MM.1S (cell line): ENCODE data around the gene R3HDM2.

Source experiments
- DNase-seq: peaks from one replicate; pipeline ENCODE4 v3.0.0-alpha.2; 2015
- H2AFZ ChIP-seq: fragments of 300-600 bp; sonication (generic); 2 replicates; pipeline ENCODE4 v1.6.0; 2016; ENCODE audit warnings: antibody characterized with exemption, low read length
- H3F3A ChIP-seq: fragments of 300-600 bp; sonication (generic); 2 replicates; pipeline ENCODE4 v1.6.1; 2016; ENCODE audit warnings: mild to moderate bottlenecking, antibody characterized with exemption, low read length, moderate library complexity, mixed read lengths; ENCODE audit not compliant: insufficient read depth
- H3K27ac ChIP-seq: fragments of 300-600 bp; sonication (generic); 2 replicates; pipeline ENCODE4 v1.5.1; 2016; ENCODE audit warnings: mild to moderate bottlenecking, low read length
- H3K27me3 ChIP-seq: fragments of 300-600 bp; sonication (generic); replicated peaks from 2 replicates; pipeline ENCODE4 v1.6.0; 2016; ENCODE audit warnings: low read length; ENCODE audit not compliant: insufficient read depth
- H3K36me3 ChIP-seq: fragments of 300-600 bp; sonication (generic); replicated peaks from 2 replicates; pipeline ENCODE4 v1.6.1; 2016; ENCODE audit warnings: mild to moderate bottlenecking, low read length, mixed read lengths; ENCODE audit not compliant: insufficient read depth
- H3K4me1 ChIP-seq: fragments of 300-600 bp; sonication (generic); 2 replicates; pipeline ENCODE4 v1.6.1; 2016; ENCODE audit warnings: low read length, mixed read lengths
- H3K4me2 ChIP-seq: fragments of 300-600 bp; sonication (generic); 2 replicates; pipeline ENCODE4 v1.6.0; 2016; ENCODE audit warnings: low read depth, low read length
- H3K4me3 ChIP-seq: fragments of 300-600 bp; sonication (generic); 2 replicates; pipeline ENCODE4 v1.5.1; 2016; ENCODE audit warnings: low read length, mixed read lengths
- H3K79me2 ChIP-seq: fragments of 300-600 bp; sonication (generic); 2 replicates; pipeline ENCODE4 v1.6.1; 2016; ENCODE audit warnings: mixed run types, low read length, mixed read lengths
- H3K9ac ChIP-seq: fragments of 300-600 bp; sonication (generic); 2 replicates; pipeline ENCODE4 v1.6.1; 2016; ENCODE audit warnings: low read length, mixed read lengths
- H3K9me2 ChIP-seq: fragments of 300-600 bp; sonication (generic); replicated peaks from 2 replicates; pipeline ENCODE4 v1.6.1; 2016; ENCODE audit warnings: mild to moderate bottlenecking, low read length, mixed read lengths; ENCODE audit not compliant: insufficient read depth
- H3K9me3 ChIP-seq: fragments of 300-600 bp; sonication (generic); replicated peaks from 2 replicates; pipeline ENCODE4 v1.6.1; 2016; ENCODE audit warnings: mild to moderate bottlenecking, low read length, mixed read lengths; ENCODE audit not compliant: insufficient read depth
- H4K20me1 ChIP-seq: fragments of 300-600 bp; sonication (generic); 2 replicates; pipeline ENCODE4 v1.6.1; 2016; ENCODE audit warnings: mild to moderate bottlenecking, low read length, moderate library complexity, mixed read lengths; ENCODE audit not compliant: insufficient read depth
- EZH2 ChIP-seq: fragments of 300-600 bp; sonication (generic); optimal IDR thresholded peaks from 2 replicates; pipeline ENCODE3; 2017; ENCODE audit warnings: low read depth, mild to moderate bottlenecking, antibody characterized with exemption, low read length, mixed read lengths
- EZH2phosphoT487 ChIP-seq: fragments of 300-600 bp; sonication (generic); IDR thresholded peaks from 2 replicates; pipeline ENCODE4 v1.6.1; 2018; ENCODE audit warnings: antibody characterized with exemption, low read length
- TF ChIP-seq, protein P1 (sequence below): fragments of 300-600 bp; sonication (generic); IDR thresholded peaks from 2 replicates; pipeline ENCODE4 v1.5.1; 2016; ENCODE audit warnings: antibody characterized with exemption, low read length, mixed read lengths

The R3HDM2 gene

DNA sequence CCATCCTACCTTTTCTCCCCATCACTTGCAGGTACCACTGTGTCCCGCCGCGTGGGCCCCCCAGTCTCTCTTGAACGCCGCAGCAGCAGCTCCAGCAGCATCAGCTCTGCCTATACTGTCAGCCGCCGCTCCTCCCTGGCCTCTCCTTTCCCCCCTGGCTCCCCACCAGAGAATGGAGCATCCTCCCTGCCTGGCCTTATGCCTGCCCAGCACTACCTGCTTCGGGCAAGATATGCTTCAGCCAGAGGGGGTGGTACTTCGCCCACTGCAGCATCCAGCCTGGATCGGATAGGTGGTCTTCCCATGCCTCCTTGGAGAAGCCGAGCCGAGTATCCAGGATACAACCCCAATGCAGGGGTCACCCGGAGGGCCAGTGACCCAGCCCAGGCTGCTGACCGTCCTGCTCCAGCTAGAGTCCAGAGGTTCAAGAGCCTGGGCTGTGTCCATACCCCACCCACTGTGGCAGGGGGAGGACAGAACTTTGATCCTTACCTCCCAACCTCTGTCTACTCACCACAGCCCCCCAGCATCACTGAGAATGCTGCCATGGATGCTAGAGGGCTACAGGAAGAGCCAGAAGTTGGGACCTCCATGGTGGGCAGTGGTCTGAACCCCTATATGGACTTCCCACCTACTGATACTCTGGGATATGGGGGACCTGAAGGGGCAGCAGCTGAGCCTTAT lies 39.6 kb upstream of the R3HDM2 start:
- no peak overlapping the region for H3K9ac ChIP-seq
- H3K4me3 ChIP-seq = no peak overlapping the region
- no peak overlapping the region for H3K27ac ChIP-seq
- H3K9me2 ChIP-seq = no peaks in the 10 kb centered on the region
- H3K9me3 ChIP-seq = no peaks in the 10 kb centered on the region
- no peaks in the 10 kb centered on the region for H3K4me1 ChIP-seq
- no peak overlapping the region for H2AFZ ChIP-seq
- no peaks in the 10 kb centered on the region for H3F3A ChIP-seq
- TF ChIP-seq EZH2 (no peak), EZH2phosphoT487 (no peak)
- TF ChIP-seq, protein P1, sequence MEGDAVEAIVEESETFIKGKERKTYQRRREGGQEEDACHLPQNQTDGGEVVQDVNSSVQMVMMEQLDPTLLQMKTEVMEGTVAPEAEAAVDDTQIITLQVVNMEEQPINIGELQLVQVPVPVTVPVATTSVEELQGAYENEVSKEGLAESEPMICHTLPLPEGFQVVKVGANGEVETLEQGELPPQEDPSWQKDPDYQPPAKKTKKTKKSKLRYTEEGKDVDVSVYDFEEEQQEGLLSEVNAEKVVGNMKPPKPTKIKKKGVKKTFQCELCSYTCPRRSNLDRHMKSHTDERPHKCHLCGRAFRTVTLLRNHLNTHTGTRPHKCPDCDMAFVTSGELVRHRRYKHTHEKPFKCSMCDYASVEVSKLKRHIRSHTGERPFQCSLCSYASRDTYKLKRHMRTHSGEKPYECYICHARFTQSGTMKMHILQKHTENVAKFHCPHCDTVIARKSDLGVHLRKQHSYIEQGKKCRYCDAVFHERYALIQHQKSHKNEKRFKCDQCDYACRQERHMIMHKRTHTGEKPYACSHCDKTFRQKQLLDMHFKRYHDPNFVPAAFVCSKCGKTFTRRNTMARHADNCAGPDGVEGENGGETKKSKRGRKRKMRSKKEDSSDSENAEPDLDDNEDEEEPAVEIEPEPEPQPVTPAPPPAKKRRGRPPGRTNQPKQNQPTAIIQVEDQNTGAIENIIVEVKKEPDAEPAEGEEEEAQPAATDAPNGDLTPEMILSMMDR = no peak
- no peaks in the 10 kb centered on the region for H3K36me3 ChIP-seq
- H3K27me3 ChIP-seq = peaks cover 30% of the 10 kb centered on the region
- DNase-seq = no peak
- H3K79me2 ChIP-seq = no peaks in the 10 kb centered on the region
- no peaks in the 10 kb centered on the region for H4K20me1 ChIP-seq
- H3K4me2 ChIP-seq = no peak overlapping the region

DNA sequence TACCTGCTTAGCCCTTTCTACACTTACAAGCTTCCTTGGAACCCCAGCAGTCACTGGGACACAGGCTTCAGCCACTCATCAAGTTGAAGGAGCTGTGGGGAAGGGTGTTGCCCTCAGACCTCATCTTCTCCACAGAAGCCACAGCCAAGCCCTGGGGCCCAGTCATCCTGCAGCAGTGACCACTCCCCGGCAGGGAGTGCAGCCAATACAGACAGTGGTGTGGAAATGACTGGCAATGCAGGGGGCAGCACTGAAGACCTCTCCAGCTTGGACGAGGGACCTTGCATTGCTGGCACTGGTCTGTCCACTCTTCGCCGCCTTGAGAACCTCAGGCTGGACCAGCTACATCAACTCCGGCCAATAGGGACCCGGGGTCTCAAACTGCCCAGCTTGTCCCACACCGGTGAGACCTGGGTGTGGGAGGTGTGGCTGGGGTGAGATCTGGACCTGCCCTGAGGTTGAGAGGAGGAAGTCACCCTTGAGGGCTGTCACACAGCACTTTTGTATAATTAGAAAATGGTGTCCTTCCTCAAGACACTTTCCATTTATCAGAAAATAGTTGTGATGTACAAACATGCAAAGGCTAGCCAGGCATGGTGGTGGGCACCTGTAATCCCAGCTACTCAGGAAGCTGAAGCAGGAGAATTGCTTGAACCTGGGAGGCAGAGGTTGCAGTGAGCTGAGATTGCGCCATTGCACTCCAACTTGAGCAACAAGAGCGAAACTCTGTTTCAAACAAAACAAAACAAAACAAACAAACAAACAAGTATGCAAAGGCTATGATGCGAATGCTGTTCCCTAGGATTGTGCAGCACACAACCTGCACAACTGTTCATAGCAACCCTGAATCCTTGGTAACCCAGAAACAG lies 38.7 kb upstream of the R3HDM2 start:
- no peaks in the 10 kb centered on the region for H3K36me3 ChIP-seq
- no peak for DNase-seq
- H3K4me2 ChIP-seq = no peak overlapping the region
- H3K27ac ChIP-seq = no peak overlapping the region
- peaks cover 39% of the 10 kb centered on the region for H3K27me3 ChIP-seq
- no peak overlapping the region for H3K4me3 ChIP-seq
- no peak overlapping the region for H3K9ac ChIP-seq
- no peak overlapping the region for H2AFZ ChIP-seq
- TF ChIP-seq EZH2phosphoT487 (no peak), EZH2 (no peak)
- TF ChIP-seq, protein P1 = no peak
- H3K9me3 ChIP-seq = no peaks in the 10 kb centered on the region
- H4K20me1 ChIP-seq = no peaks in the 10 kb centered on the region
- no peaks in the 10 kb centered on the region for H3K9me2 ChIP-seq
- no peaks in the 10 kb centered on the region for H3K4me1 ChIP-seq
- no peaks in the 10 kb centered on the region for H3F3A ChIP-seq
- H3K79me2 ChIP-seq = no peaks in the 10 kb centered on the region

DNA sequence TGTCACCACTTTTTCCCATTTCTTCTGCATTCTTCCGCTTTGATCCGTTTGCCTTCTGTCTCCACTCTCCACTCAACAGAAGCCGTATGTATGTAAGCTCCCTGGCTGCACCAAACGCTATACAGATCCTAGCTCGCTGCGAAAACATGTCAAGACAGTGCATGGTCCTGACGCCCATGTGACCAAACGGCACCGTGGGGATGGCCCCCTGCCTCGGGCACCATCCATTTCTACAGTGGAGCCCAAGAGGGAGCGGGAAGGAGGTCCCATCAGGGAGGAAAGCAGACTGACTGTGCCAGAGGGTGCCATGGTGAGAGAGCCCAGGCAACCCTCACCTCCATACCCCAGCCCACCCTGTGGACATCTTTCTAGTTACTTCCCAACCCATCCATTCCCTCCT lies 37.1 kb upstream of the R3HDM2 start:
- H2AFZ ChIP-seq = no peak overlapping the region
- H3K4me3 ChIP-seq = no peak overlapping the region
- 0 out of 2 replicates have a peak, but pooled peaks cover 5% of the 10 kb centered on the region for H3K4me1 ChIP-seq
- H3K27ac ChIP-seq = no peak overlapping the region
- DNase-seq = no peak
- H3K36me3 ChIP-seq = no peaks in the 10 kb centered on the region
- no peaks in the 10 kb centered on the region for H4K20me1 ChIP-seq
- H3K4me2 ChIP-seq = no peak overlapping the region
- no peaks in the 10 kb centered on the region for H3K9me2 ChIP-seq
- no peak for TF ChIP-seq EZH2phosphoT487
- no peak for TF ChIP-seq EZH2
- TF ChIP-seq, protein P1 = no peak
- no peaks in the 10 kb centered on the region for H3F3A ChIP-seq
- H3K9ac ChIP-seq = no peak overlapping the region
- H3K27me3 ChIP-seq = peaks cover 41% of the 10 kb centered on the region
- no peaks in the 10 kb centered on the region for H3K9me3 ChIP-seq
- no peaks in the 10 kb centered on the region for H3K79me2 ChIP-seq
